SK-N-SH treated with all-trans-retinoic acid at 6 μM for 48 hours (cell line): Measurements from ENCODE around the gene LMO7.

Experiments used
- BACH2 ChIP-seq: fragments of 250-450 bp; sonication (Bioruptor Pico); IDR thresholded peaks from 2 replicates; pipeline ENCODE4 v1.9.0; 2021; ENCODE audit warnings: mild to moderate bottlenecking, borderline replicate concordance
- RARB ChIP-seq: fragments of 250-450 bp; sonication (Bioruptor Pico); IDR thresholded peaks from 2 replicates; pipeline ENCODE4 v1.8.0; 2021; ENCODE audit warnings: mild to moderate bottlenecking, moderate library complexity

DNA sequence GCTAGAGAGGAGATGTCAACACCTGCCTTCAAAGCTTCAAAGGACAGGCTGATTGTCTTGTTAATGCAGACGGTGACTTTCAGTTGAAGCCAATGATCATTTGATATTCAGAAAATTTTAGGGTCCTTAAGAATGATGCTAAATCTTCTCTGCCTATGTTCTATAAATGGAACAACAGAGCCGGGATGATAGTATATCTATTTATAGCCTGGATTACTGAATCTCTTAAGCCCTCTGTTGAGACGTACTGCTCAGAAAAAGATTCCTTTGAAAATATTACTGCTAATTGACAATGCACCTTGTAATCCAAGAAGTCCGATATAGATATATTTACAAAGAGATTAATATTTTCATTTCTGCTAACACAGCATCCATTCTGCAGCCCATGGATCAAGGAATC lies 35.8 kb upstream of the LMO7 start:
- TF ChIP-seq RARB (no peak), BACH2 (CRISPR knock-in tag) (no peak)
